Hepatocyte (in vitro differentiated cells): ENCODE results near the gene SFXN5.

ENCODE experiments used
- EZH2 ChIP-seq: fragments of 200-600 bp; sonication (generic); IDR thresholded peaks from 2 replicates; pipeline ENCODE4 v1.6.1; 2016; ENCODE audit warnings: antibody characterized with exemption, mild to moderate bottlenecking, borderline replicate concordance
- EZH2phosphoT487 ChIP-seq: fragments of 200-600 bp; sonication (generic); IDR thresholded peaks from one replicate; pipeline ENCODE4 v1.6.1; 2018; ENCODE audit warnings: antibody characterized with exemption, mild to moderate bottlenecking, low read depth, moderate library complexity; ENCODE audit not compliant: unreplicated experiment, severe bottlenecking
- TF ChIP-seq, protein P1 (sequence below): fragments of 200-600 bp; sonication (generic); IDR thresholded peaks from 2 replicates; pipeline ENCODE4 v1.5.1; 2016; ENCODE audit warnings: antibody characterized with exemption, mild to moderate bottlenecking; ENCODE audit not compliant: poor library complexity

DNA sequence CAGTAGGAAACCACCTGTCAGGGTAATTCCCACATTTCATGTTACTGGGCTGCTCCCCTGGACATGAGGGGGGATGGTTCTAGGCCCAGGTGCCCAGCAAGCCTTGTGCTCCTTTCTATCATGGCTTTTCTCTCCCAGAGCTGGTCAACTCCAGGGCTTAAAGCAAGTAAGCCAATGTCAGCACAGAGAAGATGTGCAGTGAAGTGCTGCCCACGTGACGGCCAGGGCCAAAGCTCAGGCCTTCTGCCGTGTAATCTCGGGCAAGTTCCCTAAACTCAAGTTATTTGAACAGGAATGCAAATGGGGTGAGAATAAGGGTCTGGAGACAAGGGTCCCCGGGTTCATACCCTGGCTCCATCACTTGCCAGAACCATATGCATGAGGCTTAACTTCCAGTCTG, 16.5 kb downstream of the SFXN5 start:
- TF ChIP-seq EZH2phosphoT487 (no peak), EZH2 (no peak)
- TF ChIP-seq, protein P1, sequence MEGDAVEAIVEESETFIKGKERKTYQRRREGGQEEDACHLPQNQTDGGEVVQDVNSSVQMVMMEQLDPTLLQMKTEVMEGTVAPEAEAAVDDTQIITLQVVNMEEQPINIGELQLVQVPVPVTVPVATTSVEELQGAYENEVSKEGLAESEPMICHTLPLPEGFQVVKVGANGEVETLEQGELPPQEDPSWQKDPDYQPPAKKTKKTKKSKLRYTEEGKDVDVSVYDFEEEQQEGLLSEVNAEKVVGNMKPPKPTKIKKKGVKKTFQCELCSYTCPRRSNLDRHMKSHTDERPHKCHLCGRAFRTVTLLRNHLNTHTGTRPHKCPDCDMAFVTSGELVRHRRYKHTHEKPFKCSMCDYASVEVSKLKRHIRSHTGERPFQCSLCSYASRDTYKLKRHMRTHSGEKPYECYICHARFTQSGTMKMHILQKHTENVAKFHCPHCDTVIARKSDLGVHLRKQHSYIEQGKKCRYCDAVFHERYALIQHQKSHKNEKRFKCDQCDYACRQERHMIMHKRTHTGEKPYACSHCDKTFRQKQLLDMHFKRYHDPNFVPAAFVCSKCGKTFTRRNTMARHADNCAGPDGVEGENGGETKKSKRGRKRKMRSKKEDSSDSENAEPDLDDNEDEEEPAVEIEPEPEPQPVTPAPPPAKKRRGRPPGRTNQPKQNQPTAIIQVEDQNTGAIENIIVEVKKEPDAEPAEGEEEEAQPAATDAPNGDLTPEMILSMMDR, result no peak
